Measurements from ENCODE around the gene CCSER2. TPM values are rescaled to one million over a fixed set of nuclear protein-coding genes. Genes with fewer than 3 reads are reported as not detected.

The CCSER2 gene
- total and polyA plus RNA-seq, 2 donors (not counting 1 experiment from before 2014, with no cell fraction given): 6.0 to 45.9 TPM

DNA sequence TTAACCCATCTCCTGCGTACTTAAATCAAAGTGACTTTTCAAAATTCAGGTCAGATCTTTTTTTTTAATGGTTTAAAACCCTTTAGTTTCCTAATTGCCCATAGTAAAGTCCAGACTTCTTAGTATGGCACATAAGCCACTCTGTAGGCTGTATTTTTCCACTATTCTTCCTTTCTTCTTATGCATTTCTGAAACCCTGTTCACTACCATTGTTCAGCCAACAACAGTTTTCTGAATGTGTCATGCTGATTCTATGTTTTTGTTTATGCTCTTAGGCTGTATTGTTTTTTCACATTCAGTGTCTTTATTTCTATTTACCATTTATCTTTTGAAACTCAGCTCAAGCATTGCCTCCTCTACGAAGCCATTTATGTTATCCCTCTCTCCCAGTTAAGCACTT lies 26.7 kb downstream of the CCSER2 start:
- DNase-seq: no peak

DNA sequence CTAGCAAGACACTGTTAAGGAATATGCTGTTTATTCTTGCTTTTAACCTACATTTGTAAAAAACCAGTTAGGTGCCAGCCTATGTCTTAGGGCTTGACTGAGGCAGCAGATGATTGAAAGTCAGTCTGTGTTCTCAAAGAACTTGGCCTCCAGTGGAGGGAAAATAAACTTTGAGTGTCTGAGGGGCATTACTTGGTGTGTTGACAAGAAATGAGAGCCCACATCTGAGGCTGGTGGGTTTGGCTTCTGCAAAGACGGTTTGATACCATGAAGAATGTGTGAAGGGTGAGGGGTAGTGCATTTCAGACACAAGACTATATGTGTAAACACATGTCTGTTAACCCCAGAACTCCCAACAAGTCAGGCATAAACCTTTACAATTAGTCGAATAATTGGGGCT lies 28.5 kb downstream of the CCSER2 start:
- Histone ChIP-seq H3K9ac (ENCODE audit: low read length) (no peak overlapping the region), H3K4me1 (ENCODE audit: control insufficient read depth in 2 of 2, insufficient read depth in 2 of 2, low read length in 2 of 2) (no peaks in the 10 kb centered on the region), H3K36me3 (replicated peaks in 1 of 2; ENCODE audit: control extremely low read depth in 1 of 2, control insufficient read depth in 1 of 2, extremely low read depth in 1 of 2, insufficient read depth in 2 of 2, low read length in 1 of 2) (no peaks in the 10 kb centered on the region), H3K4me3 (ENCODE audit: control extremely low read depth in 1 of 5, extremely low read depth in 1 of 5, insufficient read depth in 1 of 5, low read depth in 2 of 5, low read length in 4 of 5) (no peak overlapping the region), H3K27me3 (replicated peaks in 1 of 4; ENCODE audit: control extremely low read depth in 1 of 4, control insufficient read depth in 3 of 4, insufficient read depth in 4 of 4, low read length in 3 of 4) (no peaks in the 10 kb centered on the region), H3K9me3 (ENCODE audit: control extremely low read depth in 1 of 3, control insufficient read depth in 2 of 3, insufficient read depth in 1 of 3, low read length in 2 of 3) (no peaks in the 10 kb centered on the region), H3K4me2 (replicated peaks; ENCODE audit: low read depth, low read length, poor library complexity, severe bottlenecking) (no peak overlapping the region), H4K20me1 (ENCODE audit: control insufficient read depth, insufficient read depth, low read length, poor library complexity, severe bottlenecking) (peaks cover 57% of the 10 kb centered on the region), H3K27ac (ENCODE audit: low read length in 2 of 2) (no peak overlapping the region), H2AFZ (ENCODE audit: insufficient read depth, low read depth, low read length, poor library complexity, severe bottlenecking) (no peak overlapping the region), H3K79me2 (ENCODE audit: control insufficient read depth, insufficient read depth, low read length) (peaks cover 45% of the 10 kb centered on the region)
- ChIA-PET CTCF (no interaction called here), POLR2A (no interaction called here)
- TF ChIP-seq CTCF (IDR thresholded peaks at IDR 0.05) (no peak), EZH2 (IDR thresholded peaks at IDR 0.05; ENCODE audit: borderline replicate concordance, insufficient read depth, low read depth, low read length, poor library complexity, severe bottlenecking) (no peak)
- intact Hi-C loops (cut with micrococcal nuclease): no loop called here
- no peak overlapping the region for H3K4me3 Mint-ChIP-seq
- H3K27ac Mint-ChIP-seq: no peak overlapping the region
- ATAC-seq (ENCODE audit: low read depth) (no peak), DNase-seq (no peak)
- no peaks in the 10 kb centered on the region for H3K9me3 Mint-ChIP-seq (ENCODE audit: insufficient read depth)
- H3K27me3 Mint-ChIP-seq: no peaks in the 10 kb centered on the region
- H3K4me1 Mint-ChIP-seq: peaks cover 36% of the 10 kb centered on the region
- WGBS (ENCODE audit: insufficient coverage): 100% methylated on average over 1 of the region's 2 CpGs

More for the DNA sequence above, 26.7 kb downstream of the CCSER2 start:
- no peak for TF ChIP-seq EZH2 (IDR thresholded peaks at IDR 0.05; ENCODE audit: borderline replicate concordance, insufficient read depth, low read depth, low read length, poor library complexity, severe bottlenecking)
- TF ChIP-seq CTCF (IDR thresholded peaks at IDR 0.05): no peak
- POLR2A ChIA-PET: no interaction called here
- H3K27ac Mint-ChIP-seq: no peak overlapping the region
- H3K27me3 ChIP-seq (replicated peaks in 1 of 4; ENCODE audit: control extremely low read depth in 1 of 4, control insufficient read depth in 3 of 4, insufficient read depth in 4 of 4, low read length in 3 of 4): no peaks in the 10 kb centered on the region
- ATAC-seq (ENCODE audit: low read depth): no peak
- no peak overlapping the region for H2AFZ ChIP-seq (ENCODE audit: insufficient read depth, low read depth, low read length, poor library complexity, severe bottlenecking)
- H3K4me3 ChIP-seq (ENCODE audit: control extremely low read depth in 1 of 5, extremely low read depth in 1 of 5, insufficient read depth in 1 of 5, low read depth in 2 of 5, low read length in 4 of 5): no peak overlapping the region
- H3K4me1 ChIP-seq (ENCODE audit: control insufficient read depth in 2 of 2, insufficient read depth in 2 of 2, low read length in 2 of 2): no peaks in the 10 kb centered on the region
- H4K20me1 ChIP-seq (ENCODE audit: control insufficient read depth, insufficient read depth, low read length, poor library complexity, severe bottlenecking): peaks cover 71% of the 10 kb centered on the region
- H3K4me1 Mint-ChIP-seq: peaks cover 24% of the 10 kb centered on the region
- H3K4me2 ChIP-seq (replicated peaks; ENCODE audit: low read depth, low read length, poor library complexity, severe bottlenecking): no peak overlapping the region
- H3K9me3 ChIP-seq (ENCODE audit: control extremely low read depth in 1 of 3, control insufficient read depth in 2 of 3, insufficient read depth in 1 of 3, low read length in 2 of 3): no peaks in the 10 kb centered on the region
- intact Hi-C loops (cut with micrococcal nuclease): no loop called here
- H3K4me3 Mint-ChIP-seq: no peak overlapping the region
- peaks cover 47% of the 10 kb centered on the region for H3K79me2 ChIP-seq (ENCODE audit: control insufficient read depth, insufficient read depth, low read length)
- CTCF ChIA-PET: no interaction called here
- 89% methylated on average over 1 of the region's 2 CpGs for WGBS (ENCODE audit: insufficient coverage)
- H3K9ac ChIP-seq (ENCODE audit: low read length): no peak overlapping the region
- H3K27ac ChIP-seq (ENCODE audit: low read length in 2 of 2): no peak overlapping the region
- no peaks in the 10 kb centered on the region for H3K9me3 Mint-ChIP-seq (ENCODE audit: insufficient read depth)
- no peaks in the 10 kb centered on the region for H3K36me3 ChIP-seq (replicated peaks in 1 of 2; ENCODE audit: control extremely low read depth in 1 of 2, control insufficient read depth in 1 of 2, extremely low read depth in 1 of 2, insufficient read depth in 2 of 2, low read length in 1 of 2)
- no peaks in the 10 kb centered on the region for H3K27me3 Mint-ChIP-seq
